ENCODE measurements around the gene CTNNBL1.

Gene CTNNBL1

DNA sequence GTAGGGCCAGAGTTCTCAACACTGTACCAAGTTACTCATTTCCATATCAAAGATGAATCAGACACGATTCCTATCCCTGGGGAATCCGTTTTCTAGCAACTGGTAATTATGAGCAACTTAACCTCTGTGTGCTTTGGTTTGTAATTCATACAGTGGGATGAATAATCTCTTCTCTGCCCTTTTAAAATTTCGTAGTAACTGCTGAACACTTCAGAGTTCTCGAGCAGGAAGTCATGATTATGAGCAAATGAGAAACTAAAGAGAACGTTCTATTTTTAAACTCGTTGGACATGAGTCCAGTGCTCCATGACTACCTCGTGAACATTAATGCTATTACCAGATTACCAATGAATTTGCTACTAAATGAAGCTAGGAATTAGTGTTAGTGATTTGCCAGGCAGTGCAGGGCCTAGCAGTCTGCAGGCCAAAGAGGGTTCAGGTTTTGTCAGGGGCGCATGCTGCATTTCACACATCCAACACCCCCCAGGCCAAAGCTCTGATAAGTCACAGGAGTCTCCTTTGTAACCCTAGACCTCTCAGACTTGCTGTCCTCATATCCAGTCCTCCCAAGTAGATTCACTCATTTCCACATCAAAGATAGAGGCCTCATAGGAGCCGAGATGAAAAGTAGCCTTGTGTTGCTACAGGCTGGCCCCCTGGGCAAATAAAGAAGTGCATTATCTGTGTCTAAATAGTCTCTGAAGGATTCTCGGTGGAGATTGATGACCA is 163.3 kb downstream of the CTNNBL1 start:
- DNase-seq, result no peak

DNA sequence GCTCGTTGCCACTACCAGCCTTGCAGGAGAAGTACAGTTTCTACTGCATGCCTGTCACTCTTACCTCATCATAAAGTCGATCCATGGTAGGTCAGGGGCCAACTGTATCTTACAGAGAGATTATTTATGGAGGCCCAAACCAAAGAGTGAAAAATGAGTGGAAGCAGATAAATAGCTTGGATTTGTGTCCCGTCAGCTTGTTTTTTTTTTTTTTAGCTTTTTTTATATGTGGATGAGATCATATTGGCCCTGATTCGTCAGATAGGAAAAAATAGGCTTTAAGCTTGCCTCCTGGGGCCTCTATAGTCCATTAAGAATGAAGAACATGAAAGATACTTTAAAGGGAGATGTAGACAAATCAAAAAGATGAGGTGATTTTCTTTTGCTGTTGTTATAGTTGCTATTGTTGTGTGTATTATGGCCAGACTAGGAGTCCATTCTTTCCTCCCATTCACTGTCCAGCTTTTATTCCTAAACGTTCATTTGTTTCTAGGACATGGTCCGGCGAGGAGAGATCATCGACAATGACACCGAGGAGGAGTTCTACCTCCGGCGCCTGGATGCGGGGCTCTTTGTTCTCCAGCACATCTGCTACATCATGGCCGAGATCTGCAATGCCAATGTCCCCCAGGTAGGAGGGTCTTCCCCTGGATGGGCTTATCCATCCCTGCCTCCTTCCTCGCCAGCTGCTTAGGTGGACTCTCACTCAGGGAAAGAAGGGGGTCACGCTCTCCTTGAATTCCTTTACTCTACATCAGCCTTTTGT is 165.8 kb downstream of the CTNNBL1 start:
- DNase-seq, result no peak

DNA sequence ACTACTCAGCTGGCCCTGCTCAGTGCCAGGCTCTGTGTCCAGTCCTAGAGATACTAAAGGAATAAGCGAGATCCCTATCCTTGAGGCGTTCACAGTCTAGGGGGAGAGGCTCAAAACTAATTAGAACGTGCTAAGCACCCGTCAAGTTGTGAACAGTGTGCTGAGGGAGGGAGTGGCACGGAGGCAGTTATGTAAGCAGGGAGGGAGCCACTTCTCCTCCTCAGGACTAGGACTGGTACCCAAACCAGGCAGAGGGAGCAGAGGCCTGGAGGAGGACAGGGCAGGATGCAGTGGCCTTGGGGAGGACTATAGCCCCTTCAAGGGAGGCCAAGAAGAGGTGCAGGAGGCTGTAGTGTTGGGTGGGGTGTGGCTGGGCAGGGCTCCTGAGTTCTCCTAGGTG is 169.5 kb downstream of the CTNNBL1 start:
- no peak for DNase-seq

DNA sequence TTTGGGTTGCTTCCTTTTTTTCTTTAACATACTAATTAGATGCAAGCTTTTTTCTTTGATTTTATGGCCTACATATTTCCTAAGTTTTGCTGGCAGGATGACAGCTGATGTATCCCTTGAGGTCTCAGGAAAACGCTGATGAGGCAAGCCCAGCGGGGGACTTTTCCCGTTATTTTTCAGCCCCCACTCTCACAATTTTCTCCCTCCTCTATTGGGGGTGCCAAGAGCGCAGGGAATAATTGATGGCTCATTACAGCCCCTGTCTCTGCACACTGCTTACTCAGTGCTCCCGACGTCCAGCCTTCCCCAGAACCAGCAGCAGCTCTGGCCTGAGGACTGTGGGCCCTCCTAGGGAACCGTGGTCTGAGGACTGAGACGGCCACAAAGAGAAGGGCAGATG is 170.5 kb downstream of the CTNNBL1 start:
- DNase-seq, result no peak

DNA sequence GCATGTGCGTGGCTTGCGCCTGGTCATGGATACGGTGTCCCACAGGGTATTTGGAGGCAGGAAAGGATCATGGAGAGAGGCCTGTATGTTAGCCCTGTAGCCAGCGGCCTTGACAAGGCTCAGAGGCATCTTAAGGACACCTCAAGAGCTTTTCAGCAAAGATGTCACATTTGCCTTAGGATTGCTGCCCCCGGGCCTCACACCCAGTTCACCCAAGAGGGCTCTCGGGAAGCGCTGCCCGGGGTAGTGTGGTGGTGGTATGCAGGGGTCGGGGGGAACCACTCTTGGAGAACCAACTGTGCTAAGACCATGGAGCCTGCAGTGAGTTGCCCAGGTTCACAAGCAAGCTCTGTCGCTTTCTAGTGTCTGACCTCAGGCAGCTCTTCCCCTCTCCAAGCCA is 172.2 kb downstream of the CTNNBL1 start:
- no peak for DNase-seq

DNA sequence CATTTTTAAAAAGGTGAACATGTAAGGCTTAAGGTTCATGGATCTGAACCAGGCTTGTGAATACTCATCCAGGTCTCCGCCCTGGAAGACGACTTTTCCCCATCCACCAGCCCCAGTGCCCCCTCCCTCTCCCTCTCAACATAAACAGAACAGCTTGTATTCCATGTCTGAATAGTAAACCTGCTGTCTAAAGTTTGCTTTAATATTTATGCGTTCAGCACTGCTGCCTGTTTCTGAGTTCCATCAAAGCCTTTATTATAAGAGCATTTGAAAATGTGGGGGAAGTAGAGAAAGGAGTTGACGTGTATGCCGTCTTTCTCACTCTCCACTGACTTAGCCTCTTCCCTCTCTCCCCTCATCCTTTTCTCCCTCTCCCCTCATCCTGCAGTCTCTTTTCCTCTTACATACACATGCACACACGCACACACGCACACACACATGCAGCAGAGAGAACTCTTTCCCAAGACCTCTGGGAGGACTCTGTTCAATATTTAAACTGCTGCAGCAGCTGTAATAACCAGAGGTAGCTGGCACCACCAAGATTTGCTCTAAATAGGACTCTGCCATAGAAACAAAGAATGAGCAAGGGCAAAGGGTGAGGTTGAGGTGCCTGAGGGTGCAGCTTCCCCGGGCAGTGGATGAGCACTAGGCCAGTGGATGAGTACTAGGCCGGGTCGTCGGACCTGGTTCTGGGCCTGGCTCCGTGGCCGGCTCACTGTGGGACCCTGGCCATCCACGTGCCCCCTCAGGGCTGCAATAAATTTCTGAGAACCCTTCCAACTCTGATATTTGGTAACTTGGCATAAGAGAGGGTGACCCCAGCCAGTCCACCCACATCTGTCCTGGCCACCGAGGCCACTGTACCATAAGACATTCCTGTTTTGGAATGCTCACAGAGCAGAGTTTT is 173.7 kb downstream of the CTNNBL1 start:
- no peak for DNase-seq

DNA sequence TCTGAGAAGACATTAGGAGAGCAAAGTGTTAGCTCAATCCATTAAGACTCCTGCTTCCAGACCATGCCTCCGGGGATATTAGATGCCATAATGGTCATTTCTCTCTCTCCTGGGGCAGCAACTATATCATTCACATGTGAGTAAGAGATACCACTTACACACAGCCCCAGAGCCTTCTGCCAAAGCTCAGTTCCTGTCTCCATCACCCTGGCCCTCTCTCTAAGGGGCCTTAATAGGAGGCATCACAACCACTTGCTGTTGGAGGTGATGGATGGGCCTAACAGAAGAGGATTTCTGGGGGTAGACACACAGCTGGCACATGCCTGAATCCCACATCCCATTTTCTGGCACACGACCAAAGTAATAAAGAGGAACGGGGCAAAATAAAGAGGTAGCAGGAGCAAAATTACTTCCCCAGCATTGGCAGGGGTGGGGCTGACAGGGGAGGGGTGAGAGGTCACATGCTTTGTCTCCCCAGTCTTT is 175.1 kb downstream of the CTNNBL1 start:
- DNase-seq, result no peak

DNA sequence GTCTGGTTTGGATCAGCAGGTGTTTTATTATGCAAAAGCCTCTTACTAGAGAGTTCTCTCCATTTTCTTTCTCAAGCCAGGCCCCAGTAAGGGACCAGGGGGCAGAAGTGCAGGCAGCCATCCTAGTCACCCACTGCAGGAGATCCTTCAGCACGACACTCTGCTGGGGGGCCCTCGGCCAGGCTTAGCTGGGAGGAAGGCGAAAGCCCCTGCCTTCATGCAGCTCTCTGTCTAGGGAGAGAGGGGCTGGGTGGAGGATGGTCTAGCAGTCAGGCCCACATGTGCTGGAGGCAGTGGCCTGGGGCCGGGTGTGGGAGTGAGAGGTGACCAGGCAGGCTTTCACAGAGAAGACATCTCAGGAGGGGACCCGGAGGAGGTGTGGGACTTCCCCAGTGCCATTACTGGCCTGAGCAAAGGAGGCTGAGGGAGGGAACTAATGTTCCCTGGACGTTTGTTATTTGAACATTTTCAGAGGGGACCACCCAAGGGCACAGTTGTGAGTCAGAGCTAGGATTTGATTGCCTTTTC is 175.6 kb downstream of the CTNNBL1 start:
- no peak for DNase-seq

DNA sequence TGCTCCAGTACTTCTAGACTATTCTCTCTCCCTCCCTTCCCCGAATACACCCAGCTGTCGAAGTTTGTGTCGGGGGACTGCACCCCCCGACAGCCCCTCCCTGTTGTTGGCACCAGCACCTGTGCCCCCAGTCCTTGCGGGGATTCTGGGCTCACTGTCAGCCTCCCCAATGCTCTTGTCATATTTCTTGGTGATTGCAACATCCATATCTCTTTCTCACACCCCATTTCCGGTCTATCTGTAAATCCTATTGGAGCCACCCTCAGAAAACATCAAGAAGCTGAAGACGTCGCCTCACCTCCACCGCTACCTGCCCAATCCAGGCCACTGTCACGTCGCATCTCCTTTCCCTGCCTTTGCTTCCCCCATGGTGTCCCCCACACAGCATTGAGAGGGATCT is 176.5 kb downstream of the CTNNBL1 start:
- no peak for DNase-seq

DNA sequence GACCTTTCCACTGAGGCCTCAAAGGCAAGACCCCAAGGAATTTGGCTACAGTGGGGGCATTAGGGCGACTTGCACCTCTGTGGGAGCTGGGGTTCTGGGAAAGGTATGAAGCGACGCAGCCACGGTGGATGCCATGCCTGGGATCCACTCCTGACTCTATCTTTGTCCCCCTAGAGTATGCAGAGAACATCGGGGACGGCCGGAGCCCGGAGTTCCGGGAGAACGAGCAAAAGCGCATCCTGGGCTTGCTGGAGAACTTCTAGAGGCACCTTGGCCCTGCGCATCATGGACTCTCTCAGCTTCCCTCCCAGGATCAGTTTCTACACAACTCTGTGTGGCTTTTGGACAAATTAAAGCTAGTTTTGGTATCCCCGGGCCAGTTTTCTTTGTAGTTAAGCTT is 177.9 kb downstream of the CTNNBL1 start:
- no peak for DNase-seq

DNA sequence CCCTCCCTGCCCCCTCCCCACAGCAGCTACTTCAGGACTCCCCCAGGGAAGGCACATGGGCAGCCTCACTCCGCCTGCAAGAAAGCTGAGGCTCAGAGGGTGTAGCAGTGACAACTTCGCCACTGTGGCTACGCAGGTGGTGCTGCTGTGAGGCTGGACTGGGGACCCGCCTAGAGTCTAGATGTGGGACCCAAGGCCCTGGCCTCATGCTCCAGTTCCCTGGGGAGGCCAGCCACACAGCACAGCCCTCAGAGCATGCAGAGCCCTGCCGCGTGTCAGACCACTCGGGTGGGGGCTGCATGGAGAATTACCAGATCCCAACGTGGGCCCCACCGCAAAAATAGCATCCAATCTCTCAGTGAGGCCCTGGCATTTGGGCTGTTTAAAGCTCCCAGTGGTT is 178.3 kb downstream of the CTNNBL1 start:
- DNase-seq, result no peak

DNA sequence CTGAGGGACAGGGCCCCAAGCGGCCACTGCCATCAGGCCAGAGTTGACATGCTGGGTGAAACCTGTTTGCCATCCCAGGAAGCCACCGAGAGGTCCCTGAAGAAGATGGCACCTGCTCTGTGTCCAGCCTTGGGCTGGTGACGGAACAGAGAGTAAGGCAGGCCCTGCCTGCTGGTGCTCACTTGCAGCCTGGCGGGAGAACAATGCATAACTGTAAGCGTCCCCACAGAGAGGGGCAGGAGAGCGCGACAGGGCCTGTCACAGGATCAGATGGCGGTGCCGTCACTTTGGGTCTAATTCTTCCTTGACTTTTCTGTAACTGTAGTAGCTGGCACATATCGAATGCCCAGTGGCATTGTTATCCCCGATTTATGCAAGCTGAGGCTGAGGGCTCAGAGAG is 180.1 kb downstream of the CTNNBL1 start:
- no peak for DNase-seq

DNA sequence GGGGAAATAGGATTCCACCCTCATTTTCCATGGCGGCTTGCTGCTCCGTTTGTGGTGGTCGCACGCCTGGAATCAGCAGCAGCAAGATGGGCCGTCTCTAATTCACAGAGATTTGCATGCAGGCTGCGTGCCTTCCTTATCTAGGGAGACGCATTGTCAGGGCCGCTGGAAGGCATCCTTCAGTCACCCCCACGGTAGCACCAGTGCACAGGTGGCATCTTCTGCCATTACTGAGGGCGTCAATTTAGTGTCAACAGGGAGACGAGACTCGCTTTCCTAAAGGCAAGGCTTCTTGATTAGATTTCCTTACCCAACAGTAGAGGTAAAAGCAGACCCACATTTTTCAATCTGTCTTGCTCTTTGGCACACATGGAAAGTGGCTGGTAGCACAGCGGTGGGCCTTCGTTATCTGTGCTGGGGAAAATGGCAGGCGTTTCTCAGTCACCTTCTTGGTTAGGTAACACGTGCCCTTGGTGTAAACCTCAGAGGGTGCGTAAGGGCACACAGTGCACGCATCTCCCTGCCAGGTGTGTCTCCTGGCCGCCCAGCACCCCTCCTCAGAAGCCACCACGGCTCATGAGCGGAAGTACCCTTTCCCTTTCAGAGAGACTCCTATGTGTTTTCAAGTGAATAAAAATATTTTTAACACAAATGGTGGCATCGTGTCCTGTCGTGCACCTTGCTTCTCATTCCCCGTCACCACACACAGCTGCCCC is 181.8 kb downstream of the CTNNBL1 start:
- DNase-seq, result no peak

DNA sequence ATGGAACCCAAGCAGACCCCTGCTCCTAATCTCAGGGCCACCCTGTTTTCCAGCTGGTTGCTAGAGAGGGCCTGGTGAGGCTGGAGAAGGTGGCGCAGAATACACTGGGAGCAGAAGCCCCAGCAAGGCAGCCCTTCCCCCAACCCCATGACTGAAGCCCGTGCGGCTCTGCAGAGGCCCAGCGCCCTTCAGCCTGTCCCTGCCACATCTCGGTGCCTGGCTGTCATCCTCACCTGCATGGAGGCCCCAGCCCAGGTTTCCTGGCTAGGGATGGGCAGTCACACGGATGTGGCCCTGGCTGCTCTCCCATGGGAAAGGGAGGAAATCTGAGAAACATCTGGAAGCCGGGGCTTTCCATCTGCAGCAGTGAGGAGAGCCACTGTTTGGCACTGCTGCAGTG is 183.0 kb downstream of the CTNNBL1 start:
- no peak for DNase-seq

DNA sequence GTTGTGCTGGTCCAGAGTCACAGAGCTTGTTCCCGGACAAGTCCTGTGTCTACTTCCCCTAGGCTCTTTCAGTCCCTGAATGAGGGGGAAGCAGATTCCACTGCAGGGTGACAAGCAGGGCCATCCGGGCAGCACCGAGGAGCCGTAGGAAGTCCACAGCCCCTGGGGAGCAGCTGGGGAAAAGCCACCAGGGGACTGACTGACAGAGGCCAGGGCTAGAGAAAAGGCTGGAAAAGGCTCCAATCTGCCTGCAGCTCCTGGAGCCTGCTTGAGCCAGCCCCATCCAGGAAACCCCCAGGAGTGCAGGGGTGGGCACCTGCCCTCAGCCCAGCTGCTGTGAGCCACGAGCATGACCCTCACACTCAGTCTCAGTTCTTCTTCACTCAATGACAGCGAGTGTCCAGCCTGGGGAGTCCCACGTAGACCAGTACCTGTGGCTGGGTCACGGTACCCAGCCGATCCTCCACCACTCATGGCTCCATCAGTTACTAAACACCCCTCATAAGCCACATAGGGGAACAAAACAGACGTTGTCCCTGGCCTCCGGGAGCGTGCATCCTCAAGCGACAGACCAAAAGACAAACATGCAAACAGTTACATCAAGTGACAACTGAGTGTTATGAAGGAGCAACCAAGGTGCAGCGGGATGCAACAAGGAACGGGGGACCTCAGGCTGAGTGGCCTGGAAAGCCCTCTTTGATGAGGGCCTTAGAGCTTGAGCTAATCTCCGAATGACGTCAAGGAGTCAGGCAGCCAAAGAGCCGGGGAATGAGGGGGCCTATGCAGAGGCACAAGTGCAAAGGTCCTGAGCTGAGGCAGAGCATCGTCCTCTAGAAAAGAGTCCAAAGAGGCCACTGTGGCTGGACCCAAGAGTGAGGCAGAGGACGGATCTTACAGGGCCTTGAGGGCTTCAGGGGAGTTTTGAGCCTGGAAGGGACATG is 184.3 kb downstream of the CTNNBL1 start:
- DNase-seq, result no peak

DNA sequence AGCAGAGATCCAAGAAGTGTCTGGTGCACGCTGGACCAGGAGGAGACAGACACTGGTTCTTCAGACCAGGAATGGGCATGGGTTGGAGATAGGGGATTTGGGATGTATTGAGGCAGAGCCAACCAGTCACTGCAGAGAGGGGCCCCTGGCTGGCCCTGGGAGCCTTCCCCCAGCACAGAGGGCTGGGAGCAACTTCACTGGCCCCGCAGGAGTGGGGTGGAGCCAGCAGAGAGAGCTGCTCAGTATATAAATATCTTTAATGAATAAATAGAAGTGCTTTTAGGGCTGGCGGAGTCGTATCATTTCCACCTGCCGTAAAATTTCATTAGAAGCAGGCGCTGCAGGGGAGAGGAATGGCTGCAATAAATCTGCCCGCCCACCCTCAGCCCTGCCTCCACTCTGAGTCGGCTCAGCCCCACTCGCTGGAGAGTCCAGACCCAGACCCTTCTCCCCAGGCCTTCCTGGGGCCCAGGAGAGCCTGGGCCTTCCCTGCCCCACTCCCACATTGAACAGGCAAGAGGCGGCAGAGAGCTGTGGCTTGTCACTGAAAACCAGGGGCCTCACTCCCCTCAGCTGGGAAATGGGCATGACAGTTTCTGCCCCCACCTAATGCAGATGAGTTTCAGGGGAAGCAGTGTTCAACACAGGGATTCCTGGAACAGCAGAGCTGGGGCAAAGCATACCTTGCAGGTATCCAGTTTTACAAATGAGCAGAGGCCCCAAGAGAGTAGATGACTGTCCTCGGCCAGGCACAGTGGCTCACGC is 185.2 kb downstream of the CTNNBL1 start:
- DNase-seq, result no peak

DNA sequence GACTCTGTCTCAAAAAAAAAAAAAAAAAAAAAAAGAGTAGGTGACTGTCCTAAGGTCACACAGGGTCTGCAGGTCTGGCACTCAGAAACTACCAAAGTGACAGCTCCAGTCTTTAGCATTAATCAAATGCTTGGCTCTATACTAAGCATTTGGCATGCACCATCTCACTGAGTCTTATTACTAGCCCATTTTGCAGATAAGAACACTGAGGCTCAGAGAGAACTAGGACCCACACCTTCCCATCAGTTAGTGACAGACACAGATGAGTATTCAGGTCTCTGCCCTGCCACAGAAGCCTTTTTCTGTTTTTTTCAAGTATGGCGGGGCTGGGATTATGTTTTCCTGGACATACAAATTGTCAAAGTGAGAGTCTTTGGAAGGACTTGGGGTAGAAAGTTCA is 186.0 kb downstream of the CTNNBL1 start:
- DNase-seq, result no peak

DNA sequence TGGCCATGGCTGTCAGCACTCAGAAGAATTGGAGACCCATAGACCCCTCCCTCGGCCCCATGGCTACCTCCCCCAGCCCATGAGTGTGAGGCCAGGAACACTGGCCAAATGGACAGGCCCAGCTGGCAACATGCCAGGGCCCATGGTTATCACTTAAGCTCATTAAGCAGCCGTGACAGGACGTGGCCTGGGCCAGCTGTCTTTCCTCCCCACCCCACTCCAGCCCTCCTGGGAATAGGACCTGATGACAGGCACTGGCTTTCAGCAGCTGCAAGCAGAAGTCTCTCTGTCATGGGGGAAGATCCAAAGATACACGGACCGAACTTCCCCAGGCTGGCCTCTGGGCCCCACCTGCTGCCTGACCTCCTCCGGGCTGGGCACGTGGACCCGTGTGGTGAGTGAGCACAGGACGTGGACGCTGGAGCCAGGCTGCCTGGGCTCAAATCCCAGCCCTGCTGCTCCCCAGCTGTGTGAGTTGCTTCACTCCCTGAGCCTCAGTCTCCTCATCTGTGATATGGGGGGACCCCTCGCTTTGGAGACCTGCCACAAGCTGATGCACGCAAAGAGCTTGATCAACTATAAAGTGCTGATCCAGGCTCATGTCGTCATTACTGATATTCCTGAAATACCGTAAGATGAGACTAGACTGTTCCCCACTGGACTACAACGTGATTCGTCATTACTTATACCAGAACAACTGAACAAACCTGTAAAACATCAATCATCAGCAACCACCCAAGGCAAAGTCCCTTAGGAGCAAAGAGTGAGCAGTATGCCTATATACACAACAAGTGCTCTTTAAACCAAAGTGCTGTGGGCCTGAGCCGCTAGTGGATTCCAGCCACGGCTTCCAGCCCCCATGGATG is 187.1 kb downstream of the CTNNBL1 start:
- DNase-seq, result no peak

DNA sequence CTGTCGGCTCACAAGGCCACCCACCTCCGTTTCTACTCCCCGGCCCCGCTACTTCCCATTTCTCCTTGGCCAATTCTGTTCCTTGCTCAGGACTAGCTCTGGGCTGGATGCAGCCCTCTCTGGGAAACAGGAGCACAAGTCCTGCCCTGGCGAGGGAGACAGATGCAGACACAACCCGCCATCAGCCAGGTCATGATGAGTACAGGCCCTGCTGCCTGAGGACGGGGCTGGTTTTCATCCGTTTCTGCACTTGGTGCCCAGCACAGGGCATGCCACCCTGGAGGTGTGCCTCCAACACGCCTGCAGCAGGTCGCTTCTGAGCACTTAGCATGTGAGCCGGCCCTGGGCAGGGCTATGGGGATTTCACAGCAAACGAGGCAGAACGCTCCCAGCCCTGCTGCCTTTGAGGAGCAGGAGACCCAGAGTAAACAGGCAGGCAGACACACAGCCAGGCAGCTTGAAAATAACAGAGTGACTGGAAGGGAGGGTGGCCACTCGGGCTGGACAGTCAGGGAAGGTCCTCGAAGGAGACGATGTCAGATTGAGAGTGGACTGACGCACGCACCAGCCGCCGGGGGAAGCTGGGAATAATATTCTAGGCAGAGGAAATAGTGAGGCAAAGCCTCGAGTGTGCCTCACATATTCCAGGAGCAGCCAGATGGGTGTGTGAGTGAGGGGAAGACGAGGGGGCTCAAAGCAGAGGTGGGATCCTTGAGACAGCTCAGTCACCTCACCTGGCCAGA is 187.9 kb downstream of the CTNNBL1 start:
- no peak for DNase-seq
